SK-N-MC (cell line): ENCODE data around the gene MGMT.

Experiments
- EZH2 ChIP-seq: fragments of 200-600 bp; sonication (generic); IDR thresholded peaks from one replicate; pipeline ENCODE4 v1.6.1; 2017; ENCODE audit warnings: antibody characterized with exemption
- POLR2AphosphoS5 ChIP-seq: IDR thresholded peaks from 2 replicates; pipeline ENCODE4 v1.6.1; 2012; ENCODE audit warnings: mild to moderate bottlenecking, low read depth, low read length, borderline replicate concordance

DNA sequence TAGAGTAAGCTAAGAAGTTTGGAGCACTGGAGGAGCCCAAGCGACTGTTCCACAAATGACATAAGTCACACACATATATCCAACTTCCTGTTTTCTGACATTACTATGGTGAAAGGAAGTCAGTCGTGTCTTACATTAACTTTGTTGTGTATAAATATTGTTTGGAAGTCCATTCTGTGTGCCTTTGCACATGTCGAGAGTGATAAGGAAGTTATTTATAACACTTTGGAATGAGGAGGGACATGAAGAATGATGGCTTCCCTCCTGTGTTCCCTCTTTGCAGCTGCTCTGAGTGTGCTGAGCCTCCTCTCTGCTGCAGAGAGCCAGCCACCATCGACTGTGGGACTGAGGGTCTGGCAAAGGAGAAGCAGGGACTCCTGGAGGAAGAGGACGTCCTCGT lies 40.4 kb upstream of the MGMT start:
- TF ChIP-seq EZH2 (no peak), POLR2AphosphoS5 (no peak)
